Activated CD8-positive, alpha-beta memory T cell treated with anti-CD3 and anti-CD28 coated beads, Interleukin-2, amount 50 U/mL, for 48 hours (primary cell): ENCODE data around the gene MAST4.

Experiments used
- DNase-seq: peaks from one replicate; pipeline ENCODE4 v3.0.0-alpha.2; 2020

MAST4 gene

DNA sequence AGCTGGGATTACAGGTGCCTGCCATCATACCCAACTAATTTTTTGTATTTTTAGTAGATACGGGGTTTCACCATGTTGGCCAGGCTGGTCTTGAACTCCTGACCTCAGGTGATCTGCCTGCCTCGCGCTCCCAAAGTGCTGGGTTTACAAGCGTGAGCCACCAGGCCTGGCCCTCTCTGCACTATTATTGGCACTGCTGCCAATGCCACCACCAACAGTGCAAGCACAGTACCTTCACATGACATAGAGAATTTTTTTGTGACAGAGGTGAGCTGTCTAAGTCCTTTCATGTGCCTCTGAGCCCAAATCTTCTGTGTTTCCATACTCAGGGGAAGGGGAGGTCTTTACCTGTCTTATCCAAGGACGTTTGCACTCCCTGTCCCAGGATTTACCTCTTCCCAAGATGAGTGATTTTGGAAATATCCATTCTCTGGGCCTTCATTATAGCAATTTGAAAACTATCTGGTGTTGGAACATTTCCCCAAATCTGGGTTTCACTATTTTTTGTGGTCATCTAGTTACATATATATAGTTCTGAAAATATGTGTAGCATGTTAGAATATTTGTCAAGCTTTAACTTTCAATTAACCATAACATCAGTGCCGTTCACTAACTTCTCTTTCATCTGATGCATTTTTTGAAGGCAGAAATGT, 605.8 kb downstream of the MAST4 start:
- no peak for DNase-seq

DNA sequence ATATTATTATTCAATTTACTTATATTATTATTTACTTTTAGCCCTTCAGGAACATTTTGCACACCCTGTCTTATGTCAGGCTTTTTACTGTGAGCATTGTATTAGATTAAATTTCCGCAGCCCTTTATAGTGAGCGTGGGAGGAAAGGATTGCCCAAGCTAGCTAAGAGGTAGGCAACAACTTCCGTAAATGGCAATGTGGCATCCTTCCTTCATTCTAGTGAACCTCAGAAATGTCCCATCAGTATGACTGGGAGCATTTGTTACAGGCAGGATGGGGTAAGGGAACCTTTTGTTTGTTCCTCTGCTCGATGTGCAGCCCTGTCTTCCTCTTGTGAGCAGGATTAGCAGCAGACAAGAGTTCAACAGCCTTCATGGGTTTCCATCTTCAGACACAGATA, 606.6 kb downstream of the MAST4 start:
- DNase-seq = no peak

DNA sequence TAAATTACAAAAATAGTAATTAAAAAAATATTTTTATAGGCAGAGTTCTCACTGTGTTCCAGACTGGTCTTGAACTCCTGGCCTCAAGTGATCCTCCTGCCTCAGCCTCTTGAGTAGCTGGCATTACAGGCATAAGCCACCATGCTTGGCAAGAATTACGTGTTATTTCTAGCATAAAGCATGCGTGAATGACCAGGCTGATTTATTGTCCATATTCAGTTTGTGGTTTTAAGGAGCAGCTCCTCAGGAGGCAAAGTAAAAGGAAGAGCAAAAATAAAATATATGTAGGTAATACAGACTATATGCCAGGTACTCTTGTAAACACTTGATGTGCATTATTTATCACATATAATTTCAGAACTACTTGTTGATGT, 607.5 kb downstream of the MAST4 start:
- DNase-seq = no peak

DNA sequence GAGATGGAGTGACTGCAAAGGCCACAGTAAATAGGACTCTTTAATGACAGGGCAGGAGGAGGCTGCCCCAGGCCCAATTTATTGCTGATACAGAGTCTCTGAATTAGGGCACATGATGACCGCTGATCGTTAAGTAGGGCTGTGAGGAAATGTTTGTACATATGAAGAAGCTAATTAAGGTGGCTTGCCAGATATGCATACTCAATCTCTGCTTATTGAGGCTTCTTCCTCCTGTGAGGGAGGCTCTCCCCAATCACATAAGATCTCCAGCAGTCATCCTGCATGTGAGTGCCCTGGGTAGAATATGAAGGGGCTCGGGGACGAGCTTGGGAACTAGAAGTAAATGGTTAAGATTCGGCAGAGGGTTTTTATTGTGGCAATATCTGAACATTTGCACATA, 608.6 kb downstream of the MAST4 start:
- DNase-seq = no peak

GRCh38 chr5:67205981-67206380, 609.8 kb downstream of the MAST4 start:
- DNase-seq = peak; percentile 61

GRCh38 chr5:67206461-67206860, 610.3 kb downstream of the MAST4 start:
- DNase-seq = no peak

DNA sequence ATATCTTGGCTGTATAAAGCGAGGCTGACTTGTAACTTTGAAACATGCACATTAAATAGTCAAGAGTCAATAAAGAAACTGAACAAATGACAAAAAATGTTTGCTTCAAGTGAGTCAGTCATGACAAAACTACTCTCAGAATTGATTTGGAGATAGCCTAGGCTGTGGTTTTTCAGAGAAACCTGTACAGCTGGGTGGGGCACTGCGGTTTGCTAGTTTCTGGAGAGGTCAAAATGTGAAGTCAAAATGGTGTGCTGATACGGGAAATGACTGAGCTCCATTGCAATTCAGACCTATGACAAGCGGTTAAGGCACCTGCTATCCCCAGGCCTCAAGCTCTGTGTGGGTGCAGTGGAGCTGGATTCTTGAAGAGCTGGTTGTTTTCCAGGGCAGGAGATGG, 610.7 kb downstream of the MAST4 start:
- DNase-seq = peak; percentile 84

DNA sequence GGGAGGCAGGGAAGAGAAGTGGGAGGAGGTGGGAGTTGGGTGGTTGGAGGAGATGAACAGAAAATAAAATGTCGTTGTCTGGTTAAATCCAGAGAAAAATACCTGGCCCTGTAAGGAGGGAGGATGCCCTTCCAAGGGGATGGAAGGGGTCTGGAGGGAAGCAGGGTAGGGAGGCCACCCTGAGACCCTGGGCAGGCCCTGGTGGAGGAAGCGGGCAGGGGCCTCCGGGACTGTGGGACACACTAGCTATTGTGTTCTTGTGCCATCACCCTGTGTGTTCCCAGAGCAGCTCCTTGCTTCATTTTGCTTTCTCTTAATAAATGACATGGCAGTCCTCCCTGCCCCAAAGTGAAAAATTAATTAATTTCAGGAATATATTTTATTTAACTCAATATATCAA, 612.2 kb downstream of the MAST4 start:
- no peak for DNase-seq

GRCh38 chr5:67209141-67209771, 613.1 kb downstream of the MAST4 start:
- DNase-seq = peak; percentile 64

DNA sequence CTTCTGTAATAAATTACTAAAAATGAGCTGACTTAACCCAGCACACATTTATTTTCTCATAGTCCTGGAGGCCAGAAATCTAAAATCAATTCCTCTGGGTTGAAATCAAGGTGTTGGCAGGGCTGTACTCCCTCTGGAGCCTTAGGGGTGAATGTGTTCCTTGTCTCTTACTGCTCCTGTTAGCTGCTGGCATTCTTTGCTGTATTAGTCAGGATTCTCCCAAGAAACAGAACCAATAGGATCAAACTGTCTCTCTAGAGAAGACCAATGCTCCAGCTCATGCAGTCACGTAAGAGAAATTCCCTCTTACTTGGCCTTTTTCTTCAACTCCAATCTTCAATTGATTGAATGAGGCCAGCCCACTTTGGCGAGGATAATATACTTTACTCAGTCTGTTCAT, 615.7 kb downstream of the MAST4 start:
- no peak for DNase-seq

DNA sequence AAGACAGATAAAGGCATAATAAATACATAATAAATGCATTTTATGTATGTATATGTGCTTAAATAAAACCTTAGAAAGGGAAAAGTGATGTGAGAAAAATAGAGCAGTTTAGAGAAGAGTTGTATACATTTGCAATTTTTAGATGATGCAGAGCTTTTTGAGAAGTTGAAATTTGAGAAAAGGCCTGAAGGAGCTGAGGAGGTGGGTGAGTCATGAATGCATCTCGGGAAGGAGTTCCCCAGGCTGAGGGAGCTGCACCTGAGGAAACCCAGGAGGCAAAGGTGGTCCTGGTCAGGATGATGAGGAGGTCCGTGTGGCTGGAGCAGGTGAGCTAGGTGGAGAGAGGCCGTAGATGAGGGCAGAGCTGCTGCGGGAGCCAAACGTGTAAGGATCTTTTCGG, 617.8 kb downstream of the MAST4 start:
- no peak for DNase-seq

DNA sequence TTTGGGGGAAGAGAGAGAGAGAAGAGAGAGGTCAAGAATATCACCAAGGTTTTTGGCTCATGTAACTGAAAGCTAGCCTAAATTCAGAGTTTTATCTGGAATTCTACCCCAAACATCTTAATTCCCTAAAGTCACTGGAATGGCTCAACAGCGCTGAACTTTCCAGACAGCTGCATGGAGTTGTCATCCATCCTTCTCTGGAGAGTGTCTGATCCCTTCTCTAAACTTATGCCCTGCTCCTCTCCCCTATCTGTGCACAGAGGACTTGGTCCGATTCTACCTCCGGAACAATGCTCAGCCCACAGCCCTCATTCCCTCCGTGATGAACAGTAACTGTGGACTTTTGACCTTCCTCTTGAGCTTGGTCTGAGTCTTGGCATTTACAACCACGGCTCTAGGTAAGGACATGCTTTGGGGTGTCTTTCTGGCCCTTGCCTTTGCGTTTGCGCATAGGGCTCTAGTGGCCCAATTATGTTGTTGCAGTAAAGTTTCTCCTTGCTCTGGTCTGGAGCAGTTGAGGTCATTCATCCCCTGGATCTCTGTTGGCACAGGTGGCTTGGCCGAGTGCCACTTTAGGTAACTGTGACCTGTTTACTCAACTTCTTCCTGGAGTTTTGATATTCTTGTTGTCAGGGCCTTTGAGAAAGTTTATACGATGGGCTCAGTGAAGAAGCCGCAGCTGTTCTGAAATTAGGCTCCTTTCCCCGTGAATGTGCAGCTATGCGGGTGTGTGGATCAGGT, 618.7 kb downstream of the MAST4 start:
- no peak for DNase-seq

GRCh38 chr5:67215519-67216471, 619.6 kb downstream of the MAST4 start:
- peak; percentile 79 for DNase-seq

DNA sequence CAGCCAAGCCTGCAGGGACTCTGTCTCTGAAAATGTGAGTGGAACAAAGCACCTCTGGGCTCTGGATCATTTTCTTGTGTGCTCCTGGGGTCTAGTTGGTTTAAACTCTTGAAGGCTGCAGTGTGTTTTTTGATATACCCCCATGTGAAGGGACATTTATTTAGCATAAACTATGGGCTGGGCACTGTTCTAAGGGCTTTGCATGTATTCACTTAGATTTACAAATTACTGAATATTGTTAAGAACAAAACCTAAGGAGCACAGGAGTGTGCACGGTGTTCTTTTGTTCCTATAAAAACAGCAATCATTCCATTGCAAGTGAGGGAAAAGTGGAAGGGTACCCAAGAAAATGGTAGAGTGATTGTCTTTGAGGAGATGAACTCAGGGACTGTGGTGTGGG, 620.4 kb downstream of the MAST4 start:
- no peak for DNase-seq
